Measurements from ENCODE around the gene MEIOC. TPM values are rescaled to one million over a fixed set of nuclear protein-coding genes. Genes with fewer than 3 reads are reported as not detected.
A peak's percentile ranks its signal among the peaks of the same experiment; 100 is the strongest.

Gene MEIOC
- total RNA-seq, 1 donor from 2014 or later = not detected

DNA sequence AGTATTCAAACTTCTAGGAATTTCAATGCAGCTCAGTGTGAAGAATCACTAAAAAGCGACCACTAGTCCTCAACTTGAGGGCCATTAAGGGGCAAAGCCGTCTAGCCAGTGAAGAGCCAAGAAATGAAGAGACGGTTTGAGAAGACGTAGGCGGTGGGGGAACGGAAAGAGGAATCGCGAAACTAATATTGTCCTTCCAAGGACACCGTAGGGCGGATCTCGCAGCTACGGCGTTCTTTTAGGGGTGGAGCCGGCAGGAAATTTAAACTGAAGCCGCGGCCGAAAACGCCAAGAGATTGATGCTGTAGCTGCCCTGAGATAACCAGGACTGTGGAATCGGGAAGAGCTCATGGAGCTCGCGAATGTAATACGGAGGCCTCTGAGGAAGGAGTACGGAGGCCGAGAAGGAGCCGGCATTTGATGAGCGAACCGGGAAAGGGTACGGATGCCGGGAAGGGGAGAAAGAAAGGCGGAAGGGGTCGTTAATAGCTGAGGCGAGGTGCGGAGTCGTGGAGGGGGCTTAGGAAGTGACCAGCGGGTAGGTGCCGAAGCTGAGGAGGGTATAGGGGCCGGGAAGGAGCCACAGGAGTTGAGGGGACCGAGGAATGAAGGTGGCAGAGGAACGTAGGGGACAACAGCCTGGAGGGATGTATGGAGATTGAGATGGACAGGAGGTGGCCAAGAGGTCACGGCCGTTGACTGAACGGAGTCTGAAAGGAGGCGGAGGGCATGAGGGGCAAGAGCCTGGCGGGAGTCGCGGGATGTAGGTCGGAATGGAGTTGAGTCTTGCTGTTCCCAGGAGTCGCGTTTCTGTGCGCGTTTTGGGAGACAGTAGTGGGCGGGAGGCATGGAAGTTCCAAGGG, 52.4 kb downstream of the MEIOC start, which contains the start of gene DBF4B:
Gene DBF4B (plus strand): TSS at position 265 of the 863 bp plus-strand sequence. CDS start 156 bp downstream, at position 421.
- peak; percentile 84 to 89 for DNase-seq (ENCODE audit: low read depth in 2 of 2)

- no peak for DNase-seq (ENCODE audit: low read depth in 2 of 2)
Measured at GRCh38 chr17:44719444-44719843, 63.2 kb downstream of the MEIOC start.

DNA sequence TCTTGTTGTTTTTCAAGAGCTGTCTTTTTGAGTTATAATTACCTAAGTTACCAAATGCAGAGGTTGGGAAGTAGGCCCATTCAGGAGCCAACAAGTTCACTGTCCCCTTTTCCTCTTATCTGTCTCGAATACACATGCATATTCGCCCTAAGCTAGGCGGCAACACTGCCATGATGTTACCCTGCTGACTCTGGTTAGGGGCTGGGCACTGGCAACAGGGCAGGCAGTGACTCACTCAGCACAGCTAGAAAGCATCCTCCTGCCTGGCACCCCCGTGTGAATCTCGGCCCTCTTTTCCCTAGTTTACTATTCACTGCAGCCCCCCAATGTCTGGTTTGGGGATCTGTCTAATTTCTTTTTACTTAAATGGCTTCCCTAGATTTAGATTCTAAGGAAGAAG, 66.0 kb downstream of the MEIOC start:
- no peak for DNase-seq (ENCODE audit: low read depth in 2 of 2)

Other genes starting within 250 kb of the MEIOC start
- gene GPATCH8, start 153.1 kb upstream of the MEIOC start, total RNA-seq = 8.7 and 11.5 TPM in 2 replicates
- 0.39 and 0.51 TPM in 2 replicates for gene FZD2, start 99.0 kb upstream of the MEIOC start, total RNA-seq
- gene CCDC43, start 33.3 kb downstream of the MEIOC start, total RNA-seq = 22.0 and 28.4 TPM in 2 replicates
- gene DBF4B, start 52.2 kb downstream of the MEIOC start, total RNA-seq = 1.6 and 3.2 TPM in 2 replicates
- gene ADAM11, start 102.5 kb downstream of the MEIOC start, total RNA-seq = 0.13 and 0.38 TPM in 2 replicates
- 3.0 and 6.7 TPM in 2 replicates for gene GJC1, start 173.8 kb downstream of the MEIOC start, total RNA-seq
- not detected in 2 replicates for gene HIGD1B, start 191.4 kb downstream of the MEIOC start, total RNA-seq
- gene EFTUD2, start 243.0 kb downstream of the MEIOC start, total RNA-seq = 145 and 156 TPM in 2 replicates